Chondrocyte (in vitro differentiated cells): ENCODE data around the gene DHRSX. TPM values are rescaled to one million over a fixed set of nuclear protein-coding genes. Genes with fewer than 3 reads are reported as not detected.
A peak's percentile ranks its signal among the peaks of the same experiment; 100 is the strongest.
"Not testable (repeated sequence)": the region's sequence is repeated elsewhere in the genome, so short reads cannot be mapped to it uniquely, and the experiment has no call there.

Source experiments
- DNase-seq: peaks from one replicate; pipeline ENCODE4 v3.0.0; 2021; ENCODE audit warnings: mixed read lengths, low spot score
- H3K27ac Mint-ChIP-seq: one replicate; pipeline ENCODE4 v1.8.0; 2021; ENCODE audit warnings: mild to moderate bottlenecking, moderate library complexity, mixed read lengths; ENCODE audit not compliant: unreplicated experiment
- H3K27me3 Mint-ChIP-seq: 2 replicates; pipeline ENCODE4 v1.8.0; 2021; ENCODE audit warnings: low read depth, mixed read lengths
- H3K36me3 Mint-ChIP-seq: 2 replicates; pipeline ENCODE4 v1.8.0; 2021; ENCODE audit warnings: low read depth, mixed read lengths
- H3K4me1 Mint-ChIP-seq: 2 replicates; pipeline ENCODE4 v1.8.0; 2021; ENCODE audit warnings: low read depth, mild to moderate bottlenecking, mixed read lengths
- H3K4me3 Mint-ChIP-seq: one replicate; pipeline ENCODE4 v1.8.0; 2021; ENCODE audit warnings: mild to moderate bottlenecking, moderate library complexity, mixed read lengths; ENCODE audit not compliant: unreplicated experiment
- H3K9me3 Mint-ChIP-seq: 2 replicates; pipeline ENCODE4 v1.8.0; 2021; ENCODE audit warnings: low read depth, mixed read lengths
- CTCF ChIP-seq: fragments of 200-600 bp; sonication (generic); IDR thresholded peaks from 2 replicates; pipeline ENCODE4 v1.5.0; 2021; ENCODE audit warnings: antibody characterized with exemption, mild to moderate bottlenecking, moderate library complexity
- total RNA-seq: library from RNA; stranded (reverse); gene quantifications from 3 replicates; pipeline ENCODE4 v1.2.1, GENCODE V29; 2021

Gene DHRSX
- total RNA-seq, 1 donor from 2014 or later, result 35.2 TPM

- DNase-seq, result no peak
- TF ChIP-seq CTCF, result peak; percentile 51
- Mint-ChIP-seq H3K4me1 (peaks cover 7% of the 10 kb centered on the region), H3K27me3 (no peaks in the 10 kb centered on the region), H3K36me3 (peaks cover 16% of the 10 kb centered on the region), H3K9me3 (no peaks in the 10 kb centered on the region), H3K4me3 (no peak overlapping the region), H3K27ac (no peak overlapping the region)
Measured at GRCh38 chrX:2284601-2285000, 216.2 kb downstream of the DHRSX start.

GRCh38 chrX:2284133-2284532 lies 216.6 kb downstream of the DHRSX start:
- Mint-ChIP-seq H3K36me3 (peaks cover 16% of the 10 kb centered on the region), H3K27ac (no peak overlapping the region), H3K4me3 (no peak overlapping the region), H3K4me1 (peaks cover 7% of the 10 kb centered on the region), H3K9me3 (no peaks in the 10 kb centered on the region), H3K27me3 (no peaks in the 10 kb centered on the region)
- no peak for DNase-seq
- no peak for TF ChIP-seq CTCF

GRCh38 chrX:2283111-2283859 lies 217.5 kb downstream of the DHRSX start:
- no peak overlapping the region for H3K27ac Mint-ChIP-seq
- H3K4me1 Mint-ChIP-seq, result peaks cover 7% of the 10 kb centered on the region
- H3K4me3 Mint-ChIP-seq, result no peak overlapping the region
- no peaks in the 10 kb centered on the region for H3K27me3 Mint-ChIP-seq
- no peak for DNase-seq
- peaks cover 16% of the 10 kb centered on the region for H3K36me3 Mint-ChIP-seq
- H3K9me3 Mint-ChIP-seq, result no peaks in the 10 kb centered on the region
- TF ChIP-seq CTCF, result no peak

- Mint-ChIP-seq H3K4me1 (peaks cover 7% of the 10 kb centered on the region), H3K36me3 (peaks cover 14% of the 10 kb centered on the region), H3K4me3 (no peak overlapping the region)
Measured at GRCh38 chrX:2282490-2283090, 218.2 kb downstream of the DHRSX start.

GRCh38 chrX:2272337-2272736 lies 228.4 kb downstream of the DHRSX start:
- H3K27ac Mint-ChIP-seq, result no peak overlapping the region
- DNase-seq, result peak; percentile 26
- H3K4me3 Mint-ChIP-seq, result no peak overlapping the region
- peaks cover 8% of the 10 kb centered on the region for H3K36me3 Mint-ChIP-seq
- H3K9me3 Mint-ChIP-seq, result no peaks in the 10 kb centered on the region
- no peaks in the 10 kb centered on the region for H3K27me3 Mint-ChIP-seq
- TF ChIP-seq CTCF, result no peak
- no peaks in the 10 kb centered on the region for H3K4me1 Mint-ChIP-seq

More at GRCh38 chrX:2282490-2283090, 218.2 kb downstream of the DHRSX start:
- H3K9me3 Mint-ChIP-seq, result no peaks in the 10 kb centered on the region
- no peak for TF ChIP-seq CTCF
- H3K27me3 Mint-ChIP-seq, result no peaks in the 10 kb centered on the region
- no peak for DNase-seq
- H3K27ac Mint-ChIP-seq, result no peak overlapping the region

- not testable (repeated sequence) for H3K36me3 Mint-ChIP-seq, H3K9me3 Mint-ChIP-seq, H3K4me1 Mint-ChIP-seq, H3K27me3 Mint-ChIP-seq, H3K27ac Mint-ChIP-seq, H3K4me3 Mint-ChIP-seq, DNase-seq
Measured at GRCh38 chrX:2271595-2271994, 229.2 kb downstream of the DHRSX start.

GRCh38 chrX:2270783-2271182 lies 230.0 kb downstream of the DHRSX start:
- not testable (repeated sequence) for DNase-seq, H3K4me3 Mint-ChIP-seq, H3K9me3 Mint-ChIP-seq, H3K27me3 Mint-ChIP-seq, H3K36me3 Mint-ChIP-seq, H3K4me1 Mint-ChIP-seq, H3K27ac Mint-ChIP-seq
